Stimulated activated CD8-positive, alpha-beta memory T cell treated with anti-CD3 and anti-CD28 coated beads, Interleukin-4, amount 100 ng/mL, for 24 hours (primary cell): ENCODE data around the gene SPRR4.

ENCODE experiments used
- DNase-seq: peaks from one replicate; pipeline ENCODE4 v3.0.0-alpha.2; 2020; ENCODE audit warnings: low read depth

The SPRR4 gene, protein sequence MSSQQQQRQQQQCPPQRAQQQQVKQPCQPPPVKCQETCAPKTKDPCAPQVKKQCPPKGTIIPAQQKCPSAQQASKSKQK

DNA sequence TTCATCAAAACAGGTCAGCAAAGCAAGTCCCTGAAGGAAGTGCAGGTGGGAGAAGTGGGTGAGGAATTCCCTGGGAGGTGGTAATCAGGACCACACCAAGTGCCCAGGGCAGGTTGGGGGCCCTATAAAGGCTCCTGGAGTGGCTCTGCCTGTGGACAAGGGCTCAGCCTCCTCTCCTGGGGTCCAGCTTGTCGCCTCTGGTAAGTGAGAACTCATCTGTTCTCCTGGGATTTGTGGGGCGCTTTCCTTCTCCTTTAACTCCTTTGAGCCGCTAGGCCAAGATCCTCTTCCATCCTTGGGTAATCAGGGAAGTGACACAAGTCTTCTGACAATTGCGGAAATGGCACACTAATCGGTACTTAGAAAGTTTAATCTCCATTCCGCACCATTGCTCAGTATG lies at the start of gene SPRR4:
TSS of gene SPRR4 (plus strand) at position 154 of the 400 bp plus-strand sequence. CDS start 1,243 bp downstream, outside the sequence.
- DNase-seq: no peak

DNA sequence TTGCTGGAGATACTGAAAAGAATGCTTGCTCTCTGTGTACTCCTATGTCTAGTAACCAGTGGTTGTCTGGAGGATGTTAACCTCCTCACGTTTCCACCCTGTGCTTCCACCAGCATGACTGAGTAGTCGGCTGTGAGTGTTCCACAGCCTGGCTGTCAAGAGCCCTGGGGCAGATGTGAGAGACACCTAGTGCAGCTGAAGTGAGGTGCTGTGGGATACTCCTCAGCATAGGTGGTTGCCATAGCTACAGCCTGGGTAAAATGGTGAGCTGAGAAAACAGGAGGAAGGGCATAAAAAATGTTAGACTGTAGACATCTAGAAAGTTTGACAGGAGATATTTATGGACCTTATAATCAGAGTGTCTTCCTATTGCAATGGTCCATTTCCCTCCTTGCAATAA lies 46.3 kb upstream of the SPRR4 start:
- no peak for DNase-seq

DNA sequence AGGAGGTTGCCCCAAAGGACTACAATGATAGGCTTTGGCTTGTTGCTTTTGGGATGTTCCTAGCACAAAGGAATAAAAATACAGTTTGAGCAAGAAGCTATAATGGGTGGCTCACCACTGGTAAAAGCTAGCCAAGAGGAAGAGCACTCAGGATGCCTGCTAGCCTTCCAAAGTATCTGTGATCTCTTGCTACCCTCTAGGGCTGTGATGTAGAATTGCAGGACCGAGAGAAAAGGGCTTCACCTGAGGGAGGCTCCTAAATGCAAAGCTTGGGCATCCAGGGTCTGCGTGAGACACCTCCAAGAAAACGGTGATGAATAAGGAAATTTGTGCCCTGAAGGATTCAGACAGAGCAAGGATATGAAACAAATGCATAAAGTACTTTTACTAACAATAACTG lies 44.4 kb upstream of the SPRR4 start:
- DNase-seq: no peak

GRCh38 chr1:152928671-152929070 lies 41.8 kb upstream of the SPRR4 start:
- no peak for DNase-seq

DNA sequence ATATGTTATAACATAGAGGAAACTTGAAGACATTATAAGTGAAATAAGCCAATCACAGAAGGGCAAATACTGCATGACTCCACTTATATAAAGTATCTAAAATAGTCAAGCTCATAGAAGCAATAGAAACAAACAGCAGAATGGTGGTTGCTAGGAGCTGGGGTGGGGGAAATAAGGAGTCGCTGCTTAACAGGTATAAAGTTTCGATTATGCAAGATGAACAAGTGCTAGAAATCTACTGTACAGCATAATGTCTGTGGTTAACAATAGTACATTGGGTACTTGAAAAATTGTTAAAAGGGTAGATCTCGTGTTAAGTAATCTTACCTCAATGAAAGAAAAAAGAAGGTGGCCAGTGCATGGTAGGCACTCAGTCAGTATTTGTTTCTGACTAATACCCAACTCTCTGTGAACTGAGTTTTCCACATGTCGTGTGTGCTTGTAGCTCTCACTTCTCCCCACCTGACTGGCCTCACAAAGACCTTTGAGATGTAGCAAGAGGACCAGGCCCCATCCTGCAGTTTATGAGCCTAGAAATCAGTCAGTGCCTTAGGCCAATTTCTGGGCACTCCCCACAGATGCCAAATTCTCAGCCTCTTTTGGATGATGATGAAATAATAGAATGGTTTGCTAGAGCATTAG lies 38.2 kb upstream of the SPRR4 start:
- no peak for DNase-seq

DNA sequence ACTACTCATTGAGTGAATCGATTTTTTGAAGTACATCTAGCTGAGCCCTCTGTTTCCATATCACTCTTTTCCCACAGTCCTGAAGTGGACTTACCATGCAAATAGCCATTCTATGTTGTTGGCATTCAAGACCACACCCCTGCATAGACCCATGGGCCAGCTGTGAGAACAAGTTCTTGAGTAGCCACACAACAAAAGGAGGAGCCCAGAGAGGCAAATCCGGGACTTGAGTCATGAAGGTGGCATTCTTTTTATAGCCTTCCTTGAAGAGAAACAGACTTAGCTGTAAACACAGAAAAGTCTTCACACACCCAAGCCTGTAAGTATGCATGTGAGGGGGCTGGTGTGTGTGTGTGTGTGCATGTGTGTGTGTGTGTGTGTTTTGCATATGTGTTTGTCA lies 37.3 kb upstream of the SPRR4 start:
- DNase-seq: no peak

DNA sequence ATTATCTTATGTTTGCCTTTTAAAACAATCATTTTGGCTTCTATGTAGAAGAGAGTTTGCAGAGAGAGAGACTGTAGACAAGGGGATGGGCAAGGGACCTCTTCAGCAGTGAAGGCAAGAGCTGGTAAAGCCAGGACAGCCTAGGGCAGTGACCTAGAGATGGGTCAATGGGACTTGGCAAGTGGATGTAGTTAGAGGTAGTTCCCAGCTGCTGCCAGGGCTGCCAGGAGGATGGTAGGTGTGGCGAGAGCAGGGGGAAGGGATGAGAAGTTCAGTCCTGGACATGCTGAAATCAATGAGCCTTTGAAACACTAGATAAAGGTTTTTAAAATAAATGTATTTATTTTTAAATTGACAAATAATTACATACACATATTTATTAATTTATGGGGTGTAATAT lies 29.8 kb upstream of the SPRR4 start:
- DNase-seq: no peak

DNA sequence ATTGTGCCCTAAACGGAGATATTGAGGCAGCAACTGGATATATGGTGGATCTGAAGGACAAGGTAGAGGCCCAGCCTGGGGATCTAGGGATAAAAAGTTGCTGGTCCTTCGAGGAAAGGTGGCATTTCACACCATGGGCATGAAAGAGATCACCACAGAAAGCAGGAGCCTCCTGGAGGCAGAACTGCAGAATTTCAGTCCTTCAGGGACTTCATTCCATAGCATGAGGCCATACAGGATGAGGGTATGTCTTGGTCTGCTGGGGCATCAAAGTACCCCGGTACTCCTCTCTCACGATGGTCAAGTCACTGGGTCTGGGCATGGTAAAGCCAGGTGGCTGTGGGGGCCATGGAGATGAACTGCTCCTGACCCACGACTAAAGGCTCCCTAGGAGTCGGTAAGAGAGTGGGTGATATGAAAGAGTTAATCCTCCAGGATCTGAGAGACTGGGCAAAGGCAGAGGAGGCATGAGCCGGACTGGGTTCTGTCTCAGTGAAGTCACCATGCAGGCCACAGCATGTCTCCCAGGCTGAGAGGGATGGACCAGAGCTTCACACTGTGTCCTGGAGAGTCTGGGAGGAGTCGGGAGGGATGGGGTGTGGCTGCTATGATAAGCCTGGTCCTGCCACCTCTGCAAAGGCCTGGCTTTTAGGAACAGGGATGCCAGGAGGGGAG lies 29.3 kb upstream of the SPRR4 start:
- DNase-seq: no peak

DNA sequence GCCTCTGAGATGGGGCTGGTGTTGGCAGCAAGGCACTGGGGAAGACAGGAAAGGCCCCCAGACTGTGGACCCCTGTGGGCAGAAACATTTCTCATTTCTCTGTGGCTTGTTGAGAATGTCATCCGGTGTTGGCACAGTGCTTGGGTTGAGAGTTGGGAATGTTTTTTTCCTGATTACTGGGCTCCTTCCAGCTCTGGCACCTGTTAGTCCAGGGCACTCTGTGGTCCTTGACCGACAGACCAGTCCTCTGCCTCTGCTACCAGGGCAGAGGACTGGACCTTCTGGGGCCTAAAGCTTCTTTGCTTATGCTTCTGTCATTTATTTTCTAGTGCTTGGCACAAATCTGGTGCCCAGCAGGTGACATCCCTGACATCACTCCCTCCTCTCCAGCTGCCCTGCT lies 28.3 kb upstream of the SPRR4 start:
- DNase-seq: no peak

GRCh38 chr1:152946248-152946647 lies 24.2 kb upstream of the SPRR4 start:
- no peak for DNase-seq

- DNase-seq: no peak
Measured at GRCh38 chr1:152946651-152947256, 23.7 kb upstream of the SPRR4 start, which contains the start of gene SPRR5. Gene SPRR5, plus strand, starts transcription at chr1:152947206. Its CDS starts 1,349 bp downstream, at chr1:152948555.

DNA sequence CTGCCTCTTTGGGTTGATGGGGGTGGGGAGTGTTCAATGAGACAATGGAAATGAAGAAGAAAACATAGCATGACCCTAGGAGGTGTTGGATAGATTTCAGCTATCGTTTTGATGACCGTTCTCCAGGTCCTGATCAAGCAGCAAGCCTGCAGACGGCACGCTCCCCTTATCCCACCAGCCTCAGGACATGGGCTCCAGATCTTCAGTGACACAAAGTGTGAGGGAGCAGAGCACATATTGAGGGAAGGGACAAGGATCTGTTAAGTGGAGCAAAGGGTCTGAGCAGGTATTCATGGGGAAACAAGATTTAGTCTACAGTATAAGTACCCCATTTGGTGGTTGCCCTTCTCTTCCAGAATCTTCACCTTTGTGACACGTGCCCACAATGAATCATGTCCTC lies 18.7 kb upstream of the SPRR4 start:
- no peak for DNase-seq

DNA sequence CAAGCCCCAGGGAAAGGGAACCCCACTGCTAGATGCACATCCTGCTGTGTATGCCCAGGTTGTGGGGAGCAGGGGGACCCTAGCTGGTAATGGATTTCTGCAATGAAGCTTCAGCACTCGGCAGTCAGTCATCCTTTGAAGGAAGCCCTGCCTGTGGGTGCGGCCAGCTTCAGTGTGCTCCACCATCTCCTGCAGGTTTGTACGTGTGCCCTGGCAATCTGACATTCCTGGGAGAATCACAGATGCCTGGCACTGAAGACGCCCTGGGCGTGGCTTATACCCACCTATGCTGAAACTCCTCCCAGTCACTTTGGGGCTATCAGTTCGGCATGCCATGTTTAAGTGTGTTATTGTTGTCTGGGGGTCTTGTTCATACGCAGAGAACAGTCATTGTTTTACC lies 16.7 kb upstream of the SPRR4 start:
- DNase-seq: no peak

DNA sequence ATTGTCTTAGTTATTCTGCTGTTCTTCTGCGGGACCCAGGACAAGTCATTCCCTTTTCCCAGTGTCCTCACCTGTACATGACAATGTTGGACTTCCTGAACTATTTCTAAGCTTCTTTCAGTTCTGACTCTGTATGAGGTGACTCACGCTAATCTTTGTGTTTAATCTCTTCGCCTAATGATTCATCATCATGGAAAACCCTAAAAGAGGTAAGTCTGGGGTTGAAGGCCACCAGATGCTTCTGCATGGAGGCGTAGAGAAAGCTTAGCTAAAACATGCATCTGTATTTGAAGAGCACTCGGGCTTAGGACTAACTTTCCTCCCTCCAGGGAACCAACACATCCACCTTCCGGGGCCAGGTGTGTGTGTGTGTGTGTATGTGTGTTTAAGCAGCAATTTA lies 16.0 kb upstream of the SPRR4 start:
- DNase-seq: no peak

DNA sequence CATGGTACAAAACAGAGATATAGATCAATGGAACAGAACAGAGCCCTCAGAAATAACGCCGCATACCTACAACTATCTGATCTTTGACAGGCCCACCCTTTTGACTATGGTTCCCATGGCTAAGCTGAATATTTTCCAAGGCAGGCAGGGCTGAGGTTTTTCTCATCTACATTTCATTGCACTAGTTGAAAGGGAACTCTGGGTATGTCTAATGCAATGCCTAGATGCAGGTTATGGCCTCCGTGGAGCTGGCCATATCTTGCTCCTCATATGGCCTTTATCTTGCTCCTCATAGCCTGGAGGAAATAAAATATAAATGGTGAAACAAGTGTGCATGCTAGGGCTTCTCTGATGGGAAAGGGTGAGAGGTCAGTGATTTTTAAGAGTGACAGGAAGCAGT lies 12.9 kb upstream of the SPRR4 start:
- no peak for DNase-seq

- DNase-seq: no peak
Measured at GRCh38 chr1:152959273-152959672, 11.2 kb upstream of the SPRR4 start.

- DNase-seq: no peak
Measured at GRCh38 chr1:152959801-152960451, 10.5 kb upstream of the SPRR4 start.

- no peak for DNase-seq
Measured at GRCh38 chr1:152960452-152961044, 9.9 kb upstream of the SPRR4 start.

DNA sequence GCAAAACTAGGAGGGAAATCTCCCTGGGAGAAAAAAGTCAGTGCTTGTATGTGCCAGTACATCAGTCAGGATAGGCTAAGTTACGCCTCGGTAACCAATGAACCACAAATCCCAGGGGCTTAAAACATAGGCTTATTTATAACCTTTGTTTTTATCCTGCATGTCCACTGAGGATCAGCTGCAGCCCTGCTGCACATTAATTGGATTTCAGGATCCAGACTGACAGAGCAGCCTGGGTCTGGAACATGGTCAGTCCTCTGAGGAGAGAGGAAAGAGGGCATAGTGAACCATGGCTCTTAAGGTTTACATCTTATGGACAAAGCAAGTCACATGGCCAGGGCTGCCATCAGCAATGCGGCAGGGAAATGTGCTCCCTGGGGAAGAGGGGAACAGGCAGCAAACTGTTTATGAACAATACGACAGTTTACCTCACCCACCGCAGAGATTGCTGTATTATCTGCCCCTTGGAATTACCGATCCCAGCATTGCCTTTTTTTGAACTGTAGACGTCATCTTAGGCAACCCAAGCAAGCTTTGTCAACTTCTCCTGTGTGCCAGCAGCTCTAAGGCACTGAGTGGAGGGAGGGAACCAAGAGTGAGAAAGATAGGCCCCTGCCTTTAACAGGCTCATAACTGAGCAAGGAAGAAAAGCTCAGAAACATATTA lies 9.1 kb upstream of the SPRR4 start:
- DNase-seq: no peak

DNA sequence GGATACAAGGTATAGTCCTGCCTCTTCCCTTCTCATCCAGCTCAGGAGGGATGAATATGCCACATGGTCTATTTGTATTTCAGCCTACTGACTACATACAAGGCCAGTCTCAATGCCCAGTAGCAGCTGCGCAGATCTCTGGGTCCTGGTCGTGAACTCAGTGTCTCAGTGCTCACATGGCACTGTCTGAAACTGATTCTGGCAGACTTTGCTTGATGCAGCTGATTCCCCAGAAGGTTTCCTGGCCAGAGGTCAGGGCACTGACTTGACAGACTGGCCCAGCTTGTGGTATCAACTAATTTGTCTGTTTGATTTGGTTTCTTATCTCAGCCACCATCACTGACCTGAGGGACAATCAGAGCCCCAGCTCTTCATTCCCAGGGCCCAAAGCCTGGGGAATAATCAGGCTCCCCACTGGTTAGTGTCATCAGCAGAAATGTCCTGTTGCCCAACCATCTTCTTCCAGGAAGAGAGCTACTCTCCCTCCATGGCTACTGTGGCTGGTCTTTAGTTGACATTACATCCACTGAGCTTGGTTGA lies 7.5 kb upstream of the SPRR4 start:
- DNase-seq: no peak

GRCh38 chr1:152964536-152964935 lies 5.9 kb upstream of the SPRR4 start:
- no peak for DNase-seq

DNA sequence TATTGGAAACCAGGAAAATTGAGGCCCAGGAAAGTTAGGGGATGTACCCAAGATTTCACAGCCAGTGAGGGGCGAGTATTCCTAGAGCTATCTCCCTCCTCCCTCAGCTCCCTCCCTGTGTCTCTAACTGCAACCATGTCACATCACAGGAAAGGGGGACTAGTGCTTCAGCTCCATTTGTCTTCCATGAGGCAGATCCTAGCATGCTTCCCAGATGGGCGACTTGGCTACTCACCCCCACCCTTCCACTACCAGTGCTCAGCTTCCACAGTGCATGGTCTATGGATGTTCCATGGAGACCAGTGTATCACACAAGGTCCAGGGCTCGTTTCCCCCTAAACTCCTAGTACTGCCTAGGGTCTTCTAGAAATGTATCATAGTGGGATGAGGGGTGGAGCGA lies 4.6 kb upstream of the SPRR4 start:
- no peak for DNase-seq
